Gastrocnemius medialis (tissue), 4 donors: Measurements from ENCODE around the gene HMCN2.

Experiments used
- CTCF ChIP-seq, 5 experiments: fragments of 450-650 bp in 3 of 5; fragments of 200-600 bp in 2 of 5; sonication (generic) in 2 of 5; IDR thresholded peaks in 4 of 5; conservative IDR thresholded peaks in 1 of 5; 1 replicate in 4 of 5; 2 replicates in 1 of 5; pipeline ENCODE4 v1.5.1; 2016 to 2019; ENCODE audit warnings: antibody characterized with exemption in 5 of 5, mild to moderate bottlenecking in 3 of 5, moderate library complexity in 3 of 5
- POLR2A ChIP-seq, 2 donors: fragments of 450-650 bp; IDR thresholded peaks; one replicate each; pipeline ENCODE4 v1.6.1; 2017; ENCODE audit warnings: antibody characterized with exemption in 2 of 2, mild to moderate bottlenecking in 2 of 2, moderate library complexity in 2 of 2

GRCh38 chr9:130402645-130403440, 137.3 kb downstream of the HMCN2 start:
- TF ChIP-seq CTCF (IDR thresholded peaks at IDR 0.05 in 4 of 5, conservative IDR thresholded peaks at IDR 0.05 in 1 of 5) (no peak), POLR2A (IDR thresholded peaks at IDR 0.05) (no peak)
